Measurements from ENCODE around the gene SRPK1. TPM values are rescaled to one million over a fixed set of nuclear protein-coding genes. Genes with fewer than 3 reads are reported as not detected.

The SRPK1 gene
- total and polyA plus RNA-seq, 10 of the 15 experiments (the other 5 are each of a cell fraction or from before 2014, with no cell fraction given), result 47.4 to 112 (median 85.8) TPM

DNA sequence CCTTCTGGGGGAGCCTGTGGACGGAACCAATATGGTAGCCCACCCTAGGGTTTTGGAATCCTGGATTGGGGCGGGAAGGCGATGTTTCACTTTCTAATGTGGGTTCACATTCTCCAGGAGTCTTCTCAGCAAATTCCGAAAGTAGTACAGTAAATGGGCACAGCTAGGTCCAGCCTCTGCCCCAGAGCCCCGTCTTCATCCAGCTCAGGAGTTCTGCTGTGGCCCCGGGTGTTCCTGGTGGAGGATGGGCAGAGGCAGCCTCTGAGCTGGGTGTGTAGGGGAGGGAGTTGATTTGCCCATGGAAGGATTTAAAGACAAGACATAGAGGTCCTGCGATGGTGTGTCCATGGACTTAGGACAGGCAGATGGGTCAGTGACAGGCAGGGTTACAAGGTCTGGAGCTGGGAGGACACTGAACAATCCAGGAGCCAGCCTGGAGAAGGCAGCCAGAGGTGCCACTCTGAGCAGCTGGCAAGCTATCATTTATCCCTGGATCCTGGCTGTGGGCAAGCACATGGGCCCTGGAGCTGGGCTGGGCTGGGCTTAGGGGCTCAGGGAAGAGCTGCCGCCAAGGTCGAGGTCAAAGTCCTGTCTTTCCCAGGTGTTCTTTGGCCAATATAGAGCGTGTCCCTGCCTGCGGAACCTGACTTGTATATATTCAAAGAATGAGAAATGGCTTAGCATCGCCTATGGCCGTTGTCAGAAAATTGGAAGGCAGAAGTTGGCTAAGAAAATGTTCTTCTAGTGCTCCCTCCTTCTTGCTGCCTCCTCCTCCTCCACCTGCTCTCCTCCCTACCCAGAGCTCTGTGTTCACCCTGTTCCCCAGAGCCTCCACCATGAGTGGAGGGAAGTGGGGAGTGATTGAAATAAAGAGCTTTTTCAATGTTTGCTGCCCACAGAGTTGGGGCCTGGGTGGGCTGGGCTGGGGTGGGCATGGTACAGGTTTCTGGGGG, 133.4 kb downstream of the SRPK1 start:
- ChIA-PET CTCF (interaction anchor here (0.6 to 1.0 kb wide), 2 partner anchors 10 to 31 kb away, joined by 3 to 4 read pairs; no protein-coding TSS in a partner anchor), SMC1A (ENCODE audit: uncharacterized antibody, unreplicated experiment) (no interaction called here), POLR2A (no interaction called here), RAD21 (ENCODE audit: unreplicated experiment) (interaction anchor here (1.6 kb wide), 1 partner anchor 11 kb away, joined by 6 read pairs; no protein-coding TSS in a partner anchor)
- ATAC-seq (no peak), DNase-seq (ENCODE audit: low read depth, low spot score) (no peak), FAIRE-seq (no peak)
- no peaks in the 10 kb centered on the region for H3K36me3 ChIP-seq (ENCODE audit: control insufficient read depth in 2 of 2, insufficient read depth in 2 of 2, low read length in 1 of 2)
- intact Hi-C loops (cut with micrococcal nuclease; ENCODE audit: unreplicated experiment), result loop anchor here (1.0 kb wide), 1 partner anchor 11 kb away; no protein-coding TSS in a partner anchor
- H3K27me3 ChIP-seq (replicated peaks in 1 of 2; ENCODE audit: control insufficient read depth in 2 of 2, insufficient read depth in 2 of 2, low read length in 1 of 2), result peaks cover 1 to 4% of the 10 kb centered on the region in 2 experiments
- 54% methylated on average over 13 of the region's 13 CpGs for WGBS (ENCODE audit: insufficient coverage, insufficient replicate concordance, low lambda C conversion rate, missing lambda C conversion rate)
- H3K9me3 ChIP-seq (replicated peaks; ENCODE audit: control insufficient read depth, insufficient read depth, low read length), result no peaks in the 10 kb centered on the region
- H3K4me2 ChIP-seq (ENCODE audit: control insufficient read depth, insufficient read depth), result no peak overlapping the region
- H3K9ac ChIP-seq (ENCODE audit: control insufficient read depth, insufficient read depth, low read length), result no peak overlapping the region
- in situ Hi-C loops (cut with MboI), result no loop called here
- H3K27ac ChIP-seq (ENCODE audit: control insufficient read depth, insufficient read depth), result no peak overlapping the region
- H4K20me1 ChIP-seq (ENCODE audit: control insufficient read depth, insufficient read depth), result no peaks in the 10 kb centered on the region
- H3K4me3 ChIP-seq, result no peak overlapping the region
- H3K4me1 ChIP-seq (ENCODE audit: control insufficient read depth, insufficient read depth, low read length), result no peaks in the 10 kb centered on the region
- TF ChIP-seq PKNOX1 (IDR thresholded peaks at IDR 0.05) (no peak), STAT3 (IDR thresholded peaks at IDR 0.05; ENCODE audit: low read depth, low read length) (no peak), MXI1 (IDR thresholded peaks at IDR 0.05; ENCODE audit: low read depth, low read length) (no peak), ESRRA (IDR thresholded peaks at IDR 0.05; ENCODE audit: low read length) (no peak), BACH1 (IDR thresholded peaks at IDR 0.05; ENCODE audit: borderline replicate concordance) (no peak), MEF2B (IDR thresholded peaks at IDR 0.05; ENCODE audit: partially characterized antibody, poor library complexity, severe bottlenecking) (no peak), ZNF217 (IDR thresholded peaks at IDR 0.05) (no peak), YBX1 (IDR thresholded peaks at IDR 0.05) (no peak), POLR2AphosphoS2 (IDR thresholded peaks at IDR 0.05; ENCODE audit: low read depth, low read length) (no peak), MTA3 (IDR thresholded peaks at IDR 0.05; ENCODE audit: borderline replicate concordance, low read length) (no peak), EGR1 (IDR thresholded peaks at IDR 0.05; ENCODE audit: borderline replicate concordance in 1 of 2, low read depth in 2 of 2, low read length in 2 of 2) (no peak), NFYB (IDR thresholded peaks at IDR 0.05; ENCODE audit: insufficient read depth, low read depth, low read length) (no peak), CEBPZ (IDR thresholded peaks at IDR 0.05; ENCODE audit: low read depth, low read length) (no peak), EED (IDR thresholded peaks at IDR 0.05; ENCODE audit: low read depth) (no peak), ZNF384 (IDR thresholded peaks at IDR 0.05; ENCODE audit: borderline replicate concordance, low read depth, low read length) (no peak)
- TF ChIP-seq, protein P1, sequence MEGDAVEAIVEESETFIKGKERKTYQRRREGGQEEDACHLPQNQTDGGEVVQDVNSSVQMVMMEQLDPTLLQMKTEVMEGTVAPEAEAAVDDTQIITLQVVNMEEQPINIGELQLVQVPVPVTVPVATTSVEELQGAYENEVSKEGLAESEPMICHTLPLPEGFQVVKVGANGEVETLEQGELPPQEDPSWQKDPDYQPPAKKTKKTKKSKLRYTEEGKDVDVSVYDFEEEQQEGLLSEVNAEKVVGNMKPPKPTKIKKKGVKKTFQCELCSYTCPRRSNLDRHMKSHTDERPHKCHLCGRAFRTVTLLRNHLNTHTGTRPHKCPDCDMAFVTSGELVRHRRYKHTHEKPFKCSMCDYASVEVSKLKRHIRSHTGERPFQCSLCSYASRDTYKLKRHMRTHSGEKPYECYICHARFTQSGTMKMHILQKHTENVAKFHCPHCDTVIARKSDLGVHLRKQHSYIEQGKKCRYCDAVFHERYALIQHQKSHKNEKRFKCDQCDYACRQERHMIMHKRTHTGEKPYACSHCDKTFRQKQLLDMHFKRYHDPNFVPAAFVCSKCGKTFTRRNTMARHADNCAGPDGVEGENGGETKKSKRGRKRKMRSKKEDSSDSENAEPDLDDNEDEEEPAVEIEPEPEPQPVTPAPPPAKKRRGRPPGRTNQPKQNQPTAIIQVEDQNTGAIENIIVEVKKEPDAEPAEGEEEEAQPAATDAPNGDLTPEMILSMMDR (IDR thresholded peaks at IDR 0.05 in 2 of 3, conservative IDR thresholded peaks at IDR 0.05 in 1 of 3; ENCODE audit: control insufficient read depth in 2 of 3, extremely low read depth in 1 of 3, insufficient read depth in 1 of 3, low read depth in 3 of 3, low read length in 3 of 3), result no peak
- no peaks in the 10 kb centered on the region for H3K79me2 ChIP-seq (ENCODE audit: control insufficient read depth, insufficient read depth, low read length)
- no TSS peak for BruUV-seq (replicated peaks)
- H2AFZ ChIP-seq (ENCODE audit: control insufficient read depth, low read depth, low read length), result no peak overlapping the region
